Panc1 (cell line): Measurements from ENCODE around the gene NTN3.

Experiments
- CTCF ChIP-seq: fragments of 450-650 bp; IDR thresholded peaks from 2 replicates; pipeline ENCODE4 v1.5.1; 2017; ENCODE audit warnings: mild to moderate bottlenecking
- POLR2AphosphoS5 ChIP-seq: IDR thresholded peaks from 2 replicates; pipeline ENCODE4 v1.6.1; 2012; ENCODE audit warnings: mild to moderate bottlenecking, low read depth, low read length, moderate library complexity
- REST ChIP-seq, 2 experiments: IDR thresholded peaks; 2 replicates each; pipeline ENCODE4 v1.6.1; 2011 to 2012; ENCODE audit warnings: low read depth in 2 of 2, control low read depth in 1 of 2, low read length in 1 of 2, mild to moderate bottlenecking in 1 of 2, moderate library complexity in 1 of 2; ENCODE audit not compliant: insufficient read depth in 1 of 2
- SIN3A ChIP-seq: IDR thresholded peaks from 2 replicates; pipeline ENCODE4 v1.6.1; 2012; ENCODE audit warnings: low read depth, mild to moderate bottlenecking, low read length, moderate library complexity, borderline replicate concordance; ENCODE audit not compliant: insufficient read depth
- TCF7L2 ChIP-seq: IDR thresholded peaks from 2 replicates; pipeline ENCODE4 v1.6.1; 2011; ENCODE audit warnings: mild to moderate bottlenecking, low read depth, low read length, inconsistent platforms

GRCh38 chr16:2468725-2469398 is 2.2 kb upstream of the NTN3 start:
- TF ChIP-seq POLR2AphosphoS5 (0 out of 2 replicates have a peak, but pooled peaks have one; percentile 47), CTCF (no peak), TCF7L2 (no peak), SIN3A (peak; percentile 20; the same call in 1 of the 2 replicates), REST (IDR thresholded peaks at IDR 0.05; ENCODE audit: insufficient read depth in 1 of 2, low read depth in 2 of 2, low read length in 1 of 2) (no peak)
